Retina (tissue), 1 donor: ENCODE results near the gene PRKD2.
"Not testable (repeated sequence)": the region's sequence is repeated elsewhere in the genome, so short reads cannot be mapped to it uniquely, and the experiment has no call there.

Experiments used
- DNase-seq: peaks from one replicate; pipeline ENCODE4 v3.0.0-alpha.2; 2016

PRKD2 gene

GRCh38 chr19:46628970-46629369, 87.9 kb downstream of the PRKD2 start:
- not testable (repeated sequence) for DNase-seq

DNA sequence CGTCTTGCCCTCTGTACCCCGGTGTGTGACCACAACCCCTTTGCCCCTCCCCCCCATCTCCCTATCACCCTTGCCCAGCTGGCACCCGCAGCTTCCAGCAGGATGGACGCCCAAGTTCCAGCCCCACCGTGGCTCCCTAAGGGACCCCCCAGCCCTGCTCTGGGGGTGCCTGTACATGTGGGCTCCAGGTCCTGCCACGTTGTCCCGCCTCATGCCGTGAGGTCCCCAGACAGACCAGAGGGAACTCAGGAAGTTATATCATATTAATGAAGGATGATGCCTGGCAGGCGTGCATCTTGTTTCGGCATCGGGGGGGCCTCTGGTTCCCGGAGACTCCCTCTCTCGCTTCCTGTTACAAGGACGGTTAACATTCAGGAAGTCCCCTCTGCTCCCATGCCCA, 90.5 kb downstream of the PRKD2 start:
- DNase-seq, result no peak

GRCh38 chr19:46625731-46626130, 91.2 kb downstream of the PRKD2 start:
- no peak for DNase-seq

- DNase-seq, result no peak
Observed at GRCh38 chr19:46624958-46625661, 91.8 kb downstream of the PRKD2 start, which contains the start of gene PTGIR. Gene PTGIR, minus strand, starts transcription at chr19:46625089. Its CDS starts 864 bp downstream, at chr19:46624225.
